NCI-H1436 (cell line): Measurements from ENCODE around the gene SAP30BP.
"Not testable (repeated sequence)": the region's sequence is repeated elsewhere in the genome, so short reads cannot be mapped to it uniquely, and the experiment has no call there.

Experiments
- DNase-seq: peaks from one replicate; lab custom pipeline; 2025; lab: John Stamatoyannopoulos, UW

Gene SAP30BP

GRCh38 chr17:75633486-75634375 is 33.4 kb upstream of the SAP30BP start:
- DNase-seq: peak; percentile 87

DNA sequence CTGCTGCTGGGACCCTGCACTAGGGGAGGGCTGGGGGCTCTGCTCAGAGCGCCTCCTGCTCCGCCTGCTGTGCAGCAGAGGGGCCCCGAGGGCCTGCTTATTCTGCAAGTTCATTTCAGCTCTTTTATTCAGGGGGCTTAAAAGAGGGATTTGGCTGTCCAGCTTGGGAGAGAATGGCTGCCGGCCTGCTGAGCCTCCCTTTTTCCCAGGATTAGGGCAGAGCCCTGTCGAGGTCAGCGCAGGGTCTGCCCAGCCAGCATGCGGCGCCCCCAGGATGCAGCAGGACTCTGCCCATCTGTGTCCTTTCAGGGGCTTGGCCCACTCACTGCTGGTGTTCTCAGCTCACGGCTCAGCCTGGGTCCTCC is 32.8 kb upstream of the SAP30BP start:
- no peak for DNase-seq

- no peak for DNase-seq
Observed at GRCh38 chr17:75634754-75635609, 32.2 kb upstream of the SAP30BP start.

GRCh38 chr17:75635610-75636202 is 31.4 kb upstream of the SAP30BP start:
- no peak for DNase-seq

GRCh38 chr17:75636381-75637142 is 30.6 kb upstream of the SAP30BP start:
- DNase-seq: no peak

DNA sequence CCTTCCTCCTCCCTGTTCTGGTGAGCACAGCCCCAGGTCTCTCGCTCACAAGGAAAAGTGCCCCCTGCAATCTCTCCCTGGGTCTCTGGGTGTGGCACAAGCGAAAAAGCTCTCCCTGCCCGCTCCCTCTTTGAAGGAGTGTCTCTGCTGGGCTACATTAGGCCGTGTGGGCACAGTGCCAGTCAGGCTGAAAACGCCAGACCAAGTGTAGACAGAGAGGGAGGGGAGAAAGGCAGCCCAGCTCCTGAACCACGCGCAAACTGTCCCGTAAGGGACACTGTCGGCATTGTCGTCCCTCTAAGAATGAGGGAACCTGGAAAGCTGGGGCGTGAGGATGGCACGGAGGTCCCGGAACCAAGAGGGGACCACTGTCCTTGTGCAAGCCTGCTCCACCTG is 30.0 kb upstream of the SAP30BP start:
- DNase-seq: no peak

GRCh38 chr17:75637551-75637950 is 29.6 kb upstream of the SAP30BP start:
- no peak for DNase-seq

DNA sequence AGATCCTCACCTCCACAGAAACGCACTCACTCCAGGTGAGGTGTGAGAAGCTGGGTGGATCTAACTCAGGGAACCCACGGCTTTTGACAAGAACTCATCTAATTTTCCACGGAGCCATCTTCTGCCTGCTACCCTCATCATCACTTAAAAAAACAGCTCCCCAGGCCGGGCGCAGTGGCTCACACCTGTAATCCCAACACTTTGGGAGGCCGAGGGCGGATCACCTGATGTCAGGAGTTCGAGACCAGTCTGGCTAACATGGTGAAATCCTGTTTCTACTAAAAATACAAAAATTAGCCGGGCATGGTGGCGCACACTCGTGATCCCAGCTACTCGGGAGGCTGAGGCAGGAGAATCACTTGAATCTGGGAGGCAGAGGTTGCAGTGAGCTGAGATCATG is 29.1 kb upstream of the SAP30BP start:
- DNase-seq: not testable (repeated sequence)

DNA sequence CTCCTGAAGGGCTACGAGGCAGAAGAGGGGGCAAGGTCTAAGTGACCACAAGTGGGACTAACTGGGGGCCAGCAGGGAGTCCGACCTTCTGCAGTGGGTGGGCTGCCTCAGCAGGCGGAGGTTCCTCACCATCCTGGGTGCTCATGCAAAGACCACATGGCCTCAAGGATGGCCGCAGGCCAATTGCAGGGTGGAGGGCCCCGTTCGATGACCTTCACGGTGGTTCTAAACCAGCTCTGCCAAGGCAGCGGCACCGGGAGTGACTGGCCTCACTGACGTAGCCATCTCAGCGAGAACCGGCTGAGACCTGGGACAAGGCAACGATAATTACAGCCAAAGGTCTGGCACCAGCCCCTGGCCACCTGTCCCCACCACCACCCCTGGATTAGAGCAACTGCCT is 28.2 kb upstream of the SAP30BP start:
- DNase-seq: no peak

- no peak for DNase-seq
Observed at GRCh38 chr17:75639327-75639726, 27.8 kb upstream of the SAP30BP start.

DNA sequence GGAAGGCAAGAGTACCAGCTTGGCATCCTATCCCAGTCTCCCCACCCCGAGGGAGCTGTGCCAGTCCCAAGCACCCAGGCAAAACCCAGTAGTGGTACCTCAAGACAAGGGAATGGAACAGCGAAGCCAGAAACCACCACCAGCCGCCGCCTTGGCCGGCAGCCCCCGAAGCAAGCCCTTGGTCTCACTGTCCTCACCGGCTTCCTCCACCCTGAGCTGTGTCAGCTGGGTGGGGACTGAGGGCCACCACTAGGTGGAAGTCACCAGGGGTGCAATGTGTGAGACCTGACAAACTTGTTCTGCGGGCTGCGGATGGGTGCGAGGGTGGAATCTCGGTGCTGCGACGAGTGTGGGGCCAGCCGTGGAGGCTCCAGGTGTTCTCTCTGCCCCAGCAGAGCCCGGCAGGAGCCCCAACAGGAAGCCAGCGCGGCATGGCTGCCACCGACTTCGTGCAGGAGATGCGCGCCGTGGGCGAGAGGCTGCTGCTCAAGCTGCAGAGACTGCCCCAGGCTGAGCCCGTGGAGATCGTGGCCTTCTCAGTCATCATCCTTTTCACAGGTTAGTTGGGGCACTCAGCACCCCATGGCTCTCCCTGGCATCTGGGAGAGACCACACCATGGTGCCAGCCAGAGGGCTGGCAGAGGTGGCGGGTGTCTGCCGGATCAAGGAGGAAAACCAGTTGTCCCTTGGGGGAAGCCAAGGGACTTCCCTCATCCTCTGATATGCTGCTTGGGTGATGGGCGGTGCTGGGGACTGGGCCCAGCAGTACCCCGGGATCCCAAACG is 27.2 kb upstream of the SAP30BP start:
- DNase-seq: no peak

DNA sequence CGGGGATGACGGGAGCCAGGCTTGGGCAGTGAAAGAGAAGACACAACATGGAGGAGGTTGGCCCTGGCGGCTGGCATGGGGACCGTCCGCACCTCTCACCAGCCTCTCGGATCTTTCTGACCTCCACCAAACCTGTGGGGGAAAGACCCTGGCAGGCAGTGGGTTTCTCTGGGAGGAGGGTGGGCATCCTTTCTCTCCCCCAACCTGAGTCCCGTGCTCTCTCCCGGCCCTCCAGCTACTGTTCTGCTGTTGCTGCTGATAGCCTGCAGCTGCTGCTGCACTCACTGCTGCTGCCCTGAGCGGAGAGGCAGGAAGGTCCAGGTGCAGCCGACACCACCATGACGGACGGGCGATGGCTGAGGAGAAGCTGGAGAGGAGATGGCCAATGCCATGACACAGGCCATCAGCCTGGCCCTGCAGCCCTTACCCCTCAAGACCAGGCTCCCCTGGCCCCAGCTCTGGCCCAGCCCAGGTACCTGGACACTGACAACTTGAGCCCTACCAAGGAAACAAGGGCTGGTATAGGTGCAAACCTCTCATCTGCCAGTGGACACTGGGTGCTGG is 26.5 kb upstream of the SAP30BP start:
- DNase-seq: no peak

DNA sequence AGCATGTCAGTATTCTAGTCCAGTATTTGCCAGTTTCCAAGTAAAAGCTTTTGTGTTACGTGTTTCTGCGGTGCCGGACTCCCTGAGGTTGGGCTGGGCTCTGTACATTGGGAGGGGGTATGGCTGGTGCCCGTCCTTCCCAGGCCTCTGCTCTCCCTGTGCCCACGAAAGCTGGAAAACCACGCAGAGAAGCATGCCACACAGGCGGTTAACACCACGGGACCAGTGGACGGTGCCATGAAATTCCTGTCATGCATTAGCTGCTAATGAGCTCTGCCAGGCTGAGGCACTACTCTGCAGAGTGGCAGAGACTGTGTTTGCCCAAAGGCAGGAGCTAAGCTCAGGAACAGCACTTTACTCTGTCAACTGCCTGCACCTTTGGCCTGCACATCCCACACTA is 25.8 kb upstream of the SAP30BP start:
- no peak for DNase-seq

DNA sequence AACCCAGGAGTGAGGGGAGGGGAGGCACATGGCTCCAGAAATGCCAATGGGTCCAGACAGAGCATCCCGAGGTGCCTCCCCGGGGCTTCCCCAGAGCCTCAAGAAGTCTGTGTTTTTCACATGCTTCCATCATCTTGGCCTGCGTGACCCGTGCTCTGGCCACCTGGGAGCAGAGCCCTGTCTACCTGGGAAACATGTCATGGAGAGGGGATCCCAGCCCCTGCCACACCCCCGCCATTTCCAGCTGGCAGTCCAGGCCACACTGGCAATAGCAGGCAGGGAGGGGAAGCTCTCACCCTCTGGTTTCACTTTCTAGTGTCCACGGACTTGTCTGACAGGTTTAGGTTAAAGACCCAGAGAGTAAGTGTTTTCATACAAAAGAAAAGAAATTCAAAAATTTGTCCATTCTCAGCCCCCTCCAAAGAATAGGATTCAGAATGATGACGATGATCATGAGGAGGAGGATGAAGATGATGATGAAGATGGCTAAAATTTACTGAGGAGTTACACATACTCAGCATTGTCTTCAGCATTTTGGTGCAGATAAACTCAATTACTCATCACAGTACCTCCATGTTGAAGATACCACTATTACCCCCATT is 24.9 kb upstream of the SAP30BP start:
- DNase-seq: no peak

GRCh38 chr17:75642784-75643642 is 24.1 kb upstream of the SAP30BP start:
- DNase-seq: no peak

GRCh38 chr17:75643643-75644017 is 23.5 kb upstream of the SAP30BP start:
- no peak for DNase-seq

GRCh38 chr17:75645501-75645888 is 21.6 kb upstream of the SAP30BP start:
- no peak for DNase-seq

GRCh38 chr17:75645889-75646637 is 21.1 kb upstream of the SAP30BP start:
- no peak for DNase-seq

DNA sequence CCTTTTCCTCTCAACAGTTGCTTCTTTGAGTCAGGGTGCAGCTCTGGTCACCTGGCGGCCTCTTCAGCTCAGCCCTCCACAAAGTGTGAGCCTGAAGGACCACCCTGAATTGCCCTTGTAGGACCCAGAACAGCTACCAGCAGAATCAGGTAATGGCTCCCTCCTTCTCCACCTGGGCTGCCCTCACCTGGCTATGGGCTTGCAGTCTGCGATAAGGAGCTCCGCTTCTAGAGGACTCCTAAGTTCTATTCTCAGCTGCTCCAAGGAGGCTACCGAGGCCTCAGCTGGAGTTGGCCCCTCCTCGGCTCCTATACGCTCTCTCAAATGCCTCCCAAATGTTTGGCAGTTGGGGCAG is 20.5 kb upstream of the SAP30BP start:
- DNase-seq: no peak
